K562 (cell line): ENCODE measurements around the gene GHDC. TPM values are rescaled to one million over a fixed set of nuclear protein-coding genes. Genes with fewer than 3 reads are reported as not detected.

Experiments
- EHMT2 ChIP-seq: fragments of 450-650 bp; IDR thresholded peaks from 2 replicates; pipeline ENCODE4 v1.6.1; 2018; ENCODE audit warnings: antibody characterized with exemption
- HEY1 ChIP-seq: fragments of 250-450 bp; sonication (Bioruptor Pico); IDR thresholded peaks from 2 replicates; pipeline ENCODE4 v1.5.0; 2020; ENCODE audit warnings: mild to moderate bottlenecking, moderate library complexity, borderline replicate concordance
- KDM4B ChIP-seq, 2 experiments: fragments of 450-650 bp in 1 of 2; sonication (generic) in 1 of 2; IDR thresholded peaks; 2 replicates each; pipeline ENCODE4 v1.6.1; 2016 to 2017; ENCODE audit warnings: borderline replicate concordance in 2 of 2, antibody characterized with exemption in 1 of 2, low read depth in 1 of 2, mild to moderate bottlenecking in 1 of 2
- NFIC ChIP-seq: fragments of 450-650 bp; IDR thresholded peaks from 2 replicates; pipeline ENCODE4 v1.6.1; 2017; ENCODE audit warnings: mild to moderate bottlenecking, inconsistent platforms
- POLR3A ChIP-seq: IDR thresholded peaks from 2 replicates; pipeline ENCODE4 v1.6.1; 2011; ENCODE audit warnings: borderline replicate concordance, mild to moderate bottlenecking, moderate library complexity; ENCODE audit not compliant: insufficient read length, insufficient read depth; ENCODE audit errors: extremely low read depth
- SMARCC2 ChIP-seq: fragments of 450-650 bp; IDR thresholded peaks from 2 replicates; pipeline ENCODE4 v1.6.1; 2017; ENCODE audit warnings: antibody characterized with exemption, moderate library complexity, mild to moderate bottlenecking, low read depth
- UBTF ChIP-seq, 2 experiments: IDR thresholded peaks; 2 replicates each; pipeline ENCODE4 v1.6.1; 2012; ENCODE audit warnings: improper control_type of control experiment in 2 of 2, low read depth in 2 of 2, low read length in 2 of 2, borderline replicate concordance in 1 of 2
- ZNF384 ChIP-seq: IDR thresholded peaks from 2 replicates; pipeline ENCODE4 v1.6.1; 2012; ENCODE audit warnings: low read depth, low read length, improper control_type of control experiment
- polyA plus RNA-seq, 8 experiments: library from polyadenylated mRNA; depleted of rRNA in 4 of 8; stranded (reverse) in 5 of 8; unstranded in 3 of 8; fragments of >200 nt; fragmentation: Nextera tagmentation in 2 of 8; fragmentation: Illumina TruSeq in 1 of 8; extraction: Ambion mirVana in 2 of 8; extraction: Trizol in 1 of 8; gene quantifications; 2 replicates each; pipeline versions ENCODE4 v1.2.1 to v1.2.3, GENCODE V29; 2011 to 2014; ENCODE audit warnings: inconsistent platforms in 1 of 8, missing spikeins in 1 of 8
- total RNA-seq, 7 experiments: library from RNA; depleted of rRNA in 6 of 7; stranded (reverse); fragments of >200 nt in 6 of 7; fragmentation: Illumina TruSeq in 2 of 7; extraction: Trizol in 2 of 7; gene quantifications; 2 replicates each; pipeline versions ENCODE4 v1.2.1 to v1.2.3, GENCODE V29; 2011 to 2021; ENCODE audit warnings: low replicate concordance in 1 of 7
- TF ChIP-seq, protein P1 (sequence below): sonication (generic); formaldehyde crosslinking; IDR thresholded peaks from 2 replicates; pipeline ENCODE4 v1.9.0; 2022; ENCODE audit warnings: mild to moderate bottlenecking, missing genetic modification reagents
- TF ChIP-seq, protein P2 (sequence below): sonication (generic); formaldehyde crosslinking; IDR thresholded peaks from 2 replicates; pipeline ENCODE4 v1.8.1; 2022; ENCODE audit warnings: missing genetic modification reagents
- TF ChIP-seq, protein P3 (sequence below): fragments of 450-650 bp; IDR thresholded peaks from 2 replicates; pipeline ENCODE4 v1.6.1; 2016; ENCODE audit warnings: antibody characterized with exemption
- TF ChIP-seq, protein P4 (sequence below), 2 experiments: fragments of 450-650 bp; IDR thresholded peaks; 2 replicates each; pipeline ENCODE4 v1.6.1; 2018; ENCODE audit warnings: mild to moderate bottlenecking in 2 of 2, low read depth in 1 of 2; ENCODE audit not compliant: partially characterized antibody in 2 of 2

Gene GHDC
- total and polyA plus RNA-seq, 9 of the 15 experiments (the other 6 are each of a cell fraction or from before 2014, with no cell fraction given), result 0.65 to 23.2 (median 11.2) TPM

DNA sequence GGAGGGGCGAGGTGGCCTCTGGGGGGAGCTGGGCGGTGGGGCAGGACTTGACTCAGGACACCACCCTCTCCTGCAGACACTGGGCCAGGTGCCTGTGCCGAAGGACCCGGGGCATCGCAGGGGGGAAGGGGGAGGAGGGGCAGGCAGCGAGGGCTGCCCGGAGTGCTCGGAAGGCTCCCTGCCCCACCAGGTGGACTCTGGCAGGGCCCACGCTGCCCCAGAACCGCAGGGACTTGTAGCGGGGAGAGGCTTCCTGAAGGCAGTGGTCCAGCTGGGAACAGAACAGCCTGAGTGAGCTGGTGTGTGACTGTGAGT, 4.7 kb downstream of the GHDC start (continued):
- TF ChIP-seq, protein P1, sequence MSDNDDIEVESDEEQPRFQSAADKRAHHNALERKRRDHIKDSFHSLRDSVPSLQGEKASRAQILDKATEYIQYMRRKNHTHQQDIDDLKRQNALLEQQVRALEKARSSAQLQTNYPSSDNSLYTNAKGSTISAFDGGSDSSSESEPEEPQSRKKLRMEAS (CRISPR knock-in tag), result no peak
- TF ChIP-seq HEY1 (CRISPR knock-in tag) (no peak), UBTF (IDR thresholded peaks at IDR 0.05; ENCODE audit: borderline replicate concordance in 1 of 2, low read depth in 2 of 2, low read length in 2 of 2) (no peak), ZNF384 (no peak), POLR3A (no peak), KDM4B (IDR thresholded peaks at IDR 0.05; ENCODE audit: borderline replicate concordance in 2 of 2, low read depth in 1 of 2) (no peak), SMARCC2 (no peak), EHMT2 (no peak), NFIC (no peak)
- TF ChIP-seq, protein P2, sequence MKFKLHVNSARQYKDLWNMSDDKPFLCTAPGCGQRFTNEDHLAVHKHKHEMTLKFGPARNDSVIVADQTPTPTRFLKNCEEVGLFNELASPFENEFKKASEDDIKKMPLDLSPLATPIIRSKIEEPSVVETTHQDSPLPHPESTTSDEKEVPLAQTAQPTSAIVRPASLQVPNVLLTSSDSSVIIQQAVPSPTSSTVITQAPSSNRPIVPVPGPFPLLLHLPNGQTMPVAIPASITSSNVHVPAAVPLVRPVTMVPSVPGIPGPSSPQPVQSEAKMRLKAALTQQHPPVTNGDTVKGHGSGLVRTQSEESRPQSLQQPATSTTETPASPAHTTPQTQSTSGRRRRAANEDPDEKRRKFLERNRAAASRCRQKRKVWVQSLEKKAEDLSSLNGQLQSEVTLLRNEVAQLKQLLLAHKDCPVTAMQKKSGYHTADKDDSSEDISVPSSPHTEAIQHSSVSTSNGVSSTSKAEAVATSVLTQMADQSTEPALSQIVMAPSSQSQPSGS (CRISPR knock-in tag), result no peak
- TF ChIP-seq, protein P3, sequence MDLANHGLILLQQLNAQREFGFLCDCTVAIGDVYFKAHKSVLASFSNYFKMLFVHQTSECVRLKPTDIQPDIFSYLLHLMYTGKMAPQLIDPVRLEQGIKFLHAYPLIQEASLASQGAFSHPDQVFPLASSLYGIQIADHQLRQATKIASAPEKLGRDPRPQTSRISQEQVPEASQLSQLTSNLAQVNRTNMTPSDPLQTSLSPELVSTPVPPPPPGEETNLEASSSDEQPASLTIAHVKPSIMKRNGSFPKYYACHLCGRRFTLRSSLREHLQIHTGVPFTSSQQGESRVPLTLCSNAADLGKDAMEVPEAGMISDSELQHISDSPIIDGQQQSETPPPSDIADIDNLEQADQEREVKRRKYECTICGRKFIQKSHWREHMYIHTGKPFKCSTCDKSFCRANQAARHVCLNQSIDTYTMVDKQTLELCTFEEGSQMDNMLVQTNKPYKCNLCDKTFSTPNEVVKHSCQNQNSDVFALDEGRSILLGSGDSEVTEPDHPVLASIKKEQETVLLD, result no peak
- TF ChIP-seq, protein P4, sequence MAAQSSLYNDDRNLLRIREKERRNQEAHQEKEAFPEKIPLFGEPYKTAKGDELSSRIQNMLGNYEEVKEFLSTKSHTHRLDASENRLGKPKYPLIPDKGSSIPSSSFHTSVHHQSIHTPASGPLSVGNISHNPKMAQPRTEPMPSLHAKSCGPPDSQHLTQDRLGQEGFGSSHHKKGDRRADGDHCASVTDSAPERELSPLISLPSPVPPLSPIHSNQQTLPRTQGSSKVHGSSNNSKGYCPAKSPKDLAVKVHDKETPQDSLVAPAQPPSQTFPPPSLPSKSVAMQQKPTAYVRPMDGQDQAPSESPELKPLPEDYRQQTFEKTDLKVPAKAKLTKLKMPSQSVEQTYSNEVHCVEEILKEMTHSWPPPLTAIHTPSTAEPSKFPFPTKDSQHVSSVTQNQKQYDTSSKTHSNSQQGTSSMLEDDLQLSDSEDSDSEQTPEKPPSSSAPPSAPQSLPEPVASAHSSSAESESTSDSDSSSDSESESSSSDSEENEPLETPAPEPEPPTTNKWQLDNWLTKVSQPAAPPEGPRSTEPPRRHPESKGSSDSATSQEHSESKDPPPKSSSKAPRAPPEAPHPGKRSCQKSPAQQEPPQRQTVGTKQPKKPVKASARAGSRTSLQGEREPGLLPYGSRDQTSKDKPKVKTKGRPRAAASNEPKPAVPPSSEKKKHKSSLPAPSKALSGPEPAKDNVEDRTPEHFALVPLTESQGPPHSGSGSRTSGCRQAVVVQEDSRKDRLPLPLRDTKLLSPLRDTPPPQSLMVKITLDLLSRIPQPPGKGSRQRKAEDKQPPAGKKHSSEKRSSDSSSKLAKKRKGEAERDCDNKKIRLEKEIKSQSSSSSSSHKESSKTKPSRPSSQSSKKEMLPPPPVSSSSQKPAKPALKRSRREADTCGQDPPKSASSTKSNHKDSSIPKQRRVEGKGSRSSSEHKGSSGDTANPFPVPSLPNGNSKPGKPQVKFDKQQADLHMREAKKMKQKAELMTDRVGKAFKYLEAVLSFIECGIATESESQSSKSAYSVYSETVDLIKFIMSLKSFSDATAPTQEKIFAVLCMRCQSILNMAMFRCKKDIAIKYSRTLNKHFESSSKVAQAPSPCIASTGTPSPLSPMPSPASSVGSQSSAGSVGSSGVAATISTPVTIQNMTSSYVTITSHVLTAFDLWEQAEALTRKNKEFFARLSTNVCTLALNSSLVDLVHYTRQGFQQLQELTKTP (IDR thresholded peaks at IDR 0.05; ENCODE audit: low read depth in 1 of 2, partially characterized antibody in 2 of 2), result no peak
